IPS-18a (cell line): Measurements from ENCODE around the gene SPATA32.
"Not testable (repeated sequence)": the region's sequence is repeated elsewhere in the genome, so short reads cannot be mapped to it uniquely, and the experiment has no call there.

ENCODE experiments used
- H3K27ac ChIP-seq: one replicate; pipeline ENCODE4 v1.5.1; 2013; ENCODE audit warnings: low read length
- H3K27me3 ChIP-seq: one replicate; pipeline ENCODE4 v1.6.1; 2013; ENCODE audit warnings: mild to moderate bottlenecking, low read length; ENCODE audit not compliant: control insufficient read depth, insufficient read depth
- H3K36me3 ChIP-seq: one replicate; pipeline ENCODE4 v1.6.1; 2013; ENCODE audit warnings: low read depth, low read length; ENCODE audit not compliant: control insufficient read depth
- H3K4me1 ChIP-seq: one replicate; pipeline ENCODE4 v1.6.1; 2013; ENCODE audit warnings: low read depth, low read length; ENCODE audit not compliant: control insufficient read depth
- H3K4me3 ChIP-seq: one replicate; pipeline ENCODE4 v1.5.1; 2013; ENCODE audit warnings: low read length
- H3K9ac ChIP-seq: one replicate; pipeline ENCODE4 v1.6.1; 2013; ENCODE audit warnings: mild to moderate bottlenecking, low read length, moderate library complexity
- H3K9me3 ChIP-seq: one replicate; pipeline ENCODE4 v1.6.1; 2013; ENCODE audit warnings: low read depth, low read length; ENCODE audit not compliant: control insufficient read depth

The SPATA32 gene

GRCh38 chr17:45253879-45254278, 8.0 kb downstream of the SPATA32 start:
- Histone ChIP-seq H3K27ac (no peak overlapping the region), H3K4me1 (peaks cover 15% of the 10 kb centered on the region), H3K9ac (no peak overlapping the region), H3K27me3 (peaks cover 5% of the 10 kb centered on the region), H3K36me3 (peaks cover 4% of the 10 kb centered on the region), H3K9me3 (no peaks in the 10 kb centered on the region), H3K4me3 (no peak overlapping the region)

- not testable (repeated sequence) for H3K9ac ChIP-seq, H3K4me3 ChIP-seq, H3K27ac ChIP-seq, H3K9me3 ChIP-seq, H3K36me3 ChIP-seq, H3K27me3 ChIP-seq
- peaks cover 18% of the 10 kb centered on the region for H3K4me1 ChIP-seq
Measured at GRCh38 chr17:45253237-45253636, 8.7 kb downstream of the SPATA32 start.

GRCh38 chr17:45251931-45252330, 10.0 kb downstream of the SPATA32 start:
- peaks cover 12% of the 10 kb centered on the region for H3K4me1 ChIP-seq

DNA sequence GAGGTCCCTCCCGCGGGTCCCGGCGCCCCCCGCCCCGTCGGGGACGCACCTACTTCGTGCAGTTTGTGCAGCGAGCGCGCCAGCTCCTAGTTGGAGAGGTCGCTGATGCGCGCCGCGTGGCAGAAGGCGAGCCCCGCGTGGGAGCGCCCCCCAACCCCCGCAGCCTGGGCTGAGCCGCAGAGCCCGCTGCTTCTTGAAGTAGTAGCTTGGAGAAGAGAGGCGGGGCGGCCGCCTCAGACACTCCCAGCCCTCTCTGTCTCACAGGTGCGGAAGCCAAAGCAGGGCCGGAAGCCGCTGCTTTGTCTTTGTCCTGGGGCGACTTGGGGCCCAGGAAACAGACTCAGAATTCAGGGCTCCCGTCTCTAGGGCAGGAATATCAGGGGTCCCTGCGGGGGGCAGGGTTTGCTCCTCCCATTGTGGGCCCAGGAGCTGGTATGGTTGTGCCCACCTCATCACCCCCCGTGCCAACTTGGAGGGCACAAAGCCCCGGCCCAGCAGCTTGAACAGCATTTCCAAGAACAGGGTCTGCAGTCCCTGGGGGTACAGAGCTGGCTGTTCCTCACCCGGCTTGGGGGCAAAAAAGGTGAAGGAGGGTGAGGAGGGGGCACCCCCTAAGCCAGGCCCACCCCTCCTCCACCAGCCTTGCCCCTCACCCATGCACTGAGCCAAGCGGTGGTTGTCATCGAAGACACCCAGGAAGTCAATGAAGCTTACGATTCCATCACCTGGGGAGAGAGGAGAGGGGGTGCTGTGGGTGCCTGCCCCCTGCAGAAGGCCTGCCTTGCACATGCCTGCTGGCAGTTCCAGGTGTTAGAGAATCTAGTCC, 13.5 kb downstream of the SPATA32 start:
- Histone ChIP-seq H3K9ac (peak overlapping the region; percentile 78), H3K27ac (no peak overlapping the region), H3K9me3 (no peaks in the 10 kb centered on the region), H3K36me3 (peaks cover 4% of the 10 kb centered on the region), H3K27me3 (peaks cover 4% of the 10 kb centered on the region), H3K4me1 (peaks cover 9% of the 10 kb centered on the region), H3K4me3 (peak overlapping the region; percentile 77)

More at GRCh38 chr17:45251931-45252330, 10.0 kb downstream of the SPATA32 start:
- H3K27ac ChIP-seq = no peak overlapping the region
- no peaks in the 10 kb centered on the region for H3K9me3 ChIP-seq
- H3K36me3 ChIP-seq = peaks cover 4% of the 10 kb centered on the region
- H3K27me3 ChIP-seq = no peaks in the 10 kb centered on the region
- no peak overlapping the region for H3K9ac ChIP-seq
- no peak overlapping the region for H3K4me3 ChIP-seq

DNA sequence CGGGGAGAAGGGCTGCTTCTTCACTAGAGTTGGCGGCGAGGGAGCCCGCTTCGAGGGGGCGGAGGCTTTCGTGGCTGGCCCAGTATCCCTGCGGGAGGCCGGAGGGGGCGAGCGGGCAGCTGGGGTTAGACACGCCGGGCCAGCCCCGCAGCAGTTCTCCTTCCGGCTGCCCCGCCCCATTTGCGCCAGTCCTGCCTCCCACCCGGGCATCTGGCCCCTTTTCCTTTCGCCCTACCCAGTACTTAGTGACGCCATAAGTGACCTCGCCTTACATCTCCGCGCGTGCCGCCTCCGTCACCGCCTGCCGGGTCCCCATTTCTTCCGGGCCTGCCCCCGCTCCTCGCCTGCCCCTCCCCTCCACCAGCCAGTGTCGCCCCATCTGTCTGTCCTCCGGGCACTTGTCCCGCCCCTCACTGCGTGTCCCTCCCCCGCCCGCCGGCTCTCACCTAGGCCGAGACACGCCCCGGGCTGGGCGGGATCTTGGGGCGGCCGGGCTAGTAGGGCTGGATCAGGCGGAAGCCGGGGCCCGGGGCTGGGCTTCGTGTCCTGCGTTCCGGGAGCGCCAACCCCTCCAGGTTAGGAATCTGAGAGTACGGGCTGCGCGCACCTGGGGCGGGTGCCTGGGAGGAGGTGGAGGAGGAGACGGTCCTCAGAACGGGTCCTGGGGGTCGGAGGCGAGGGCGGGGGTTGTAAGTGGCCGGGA, 14.3 kb downstream of the SPATA32 start:
- peak overlapping the region; percentile 78 for H3K9ac ChIP-seq
- no peak overlapping the region for H3K27ac ChIP-seq
- peaks cover 6% of the 10 kb centered on the region for H3K27me3 ChIP-seq
- no peaks in the 10 kb centered on the region for H3K9me3 ChIP-seq
- peak overlapping the region; percentile 77 for H3K4me3 ChIP-seq
- peaks cover 4% of the 10 kb centered on the region for H3K36me3 ChIP-seq
- H3K4me1 ChIP-seq = peaks cover 9% of the 10 kb centered on the region

DNA sequence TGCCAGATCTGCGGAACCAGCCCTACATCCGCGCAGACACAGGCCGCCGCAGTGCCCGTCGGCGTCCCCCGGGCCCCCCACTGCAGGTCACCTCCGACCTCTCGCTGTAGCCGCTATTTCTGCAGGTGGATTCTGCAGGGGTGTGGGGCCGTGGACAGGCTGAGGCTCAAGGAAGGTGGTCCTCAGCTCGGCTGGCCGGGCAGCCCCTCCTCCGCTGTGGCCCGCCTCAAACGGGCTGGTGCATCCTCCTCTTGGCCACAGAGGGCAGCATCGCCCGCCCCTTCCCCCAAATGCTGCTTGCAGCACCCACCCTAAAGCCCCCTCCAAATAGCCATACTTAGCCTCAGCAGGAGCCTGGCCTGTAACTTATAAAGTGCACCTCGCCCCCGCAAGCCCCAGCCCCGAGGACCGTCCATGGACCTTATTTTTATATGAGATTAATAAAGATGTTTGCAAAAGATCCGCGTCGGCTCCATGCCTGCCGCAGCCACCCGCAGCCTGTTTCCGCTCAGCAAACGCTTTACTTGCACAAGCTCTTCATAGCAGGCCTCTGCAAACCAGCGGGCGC, 14.9 kb downstream of the SPATA32 start:
- H3K27ac ChIP-seq = no peak overlapping the region
- peak overlapping the region; percentile 77 for H3K4me3 ChIP-seq
- peaks cover 12% of the 10 kb centered on the region for H3K27me3 ChIP-seq
- H3K4me1 ChIP-seq = peaks cover 9% of the 10 kb centered on the region
- H3K36me3 ChIP-seq = peaks cover 4% of the 10 kb centered on the region
- no peaks in the 10 kb centered on the region for H3K9me3 ChIP-seq
- peak overlapping the region; percentile 60 for H3K9ac ChIP-seq

- Histone ChIP-seq H3K4me3 (peak overlapping the region; percentile 77), H3K9me3 (no peaks in the 10 kb centered on the region), H3K4me1 (peaks cover 9% of the 10 kb centered on the region), H3K9ac (no peak overlapping the region), H3K27me3 (peaks cover 13% of the 10 kb centered on the region), H3K36me3 (peaks cover 4% of the 10 kb centered on the region), H3K27ac (no peak overlapping the region)
Measured at GRCh38 chr17:45246338-45246737, 15.6 kb downstream of the SPATA32 start.

GRCh38 chr17:45244725-45245656, 16.9 kb downstream of the SPATA32 start:
- H3K9ac ChIP-seq = no peak overlapping the region
- no peaks in the 10 kb centered on the region for H3K9me3 ChIP-seq
- H3K36me3 ChIP-seq = peaks cover under 1% of the 10 kb centered on the region
- H3K4me3 ChIP-seq = no peak overlapping the region
- H3K27me3 ChIP-seq = peaks cover 26% of the 10 kb centered on the region
- H3K27ac ChIP-seq = no peak overlapping the region
- peaks cover 12% of the 10 kb centered on the region for H3K4me1 ChIP-seq

DNA sequence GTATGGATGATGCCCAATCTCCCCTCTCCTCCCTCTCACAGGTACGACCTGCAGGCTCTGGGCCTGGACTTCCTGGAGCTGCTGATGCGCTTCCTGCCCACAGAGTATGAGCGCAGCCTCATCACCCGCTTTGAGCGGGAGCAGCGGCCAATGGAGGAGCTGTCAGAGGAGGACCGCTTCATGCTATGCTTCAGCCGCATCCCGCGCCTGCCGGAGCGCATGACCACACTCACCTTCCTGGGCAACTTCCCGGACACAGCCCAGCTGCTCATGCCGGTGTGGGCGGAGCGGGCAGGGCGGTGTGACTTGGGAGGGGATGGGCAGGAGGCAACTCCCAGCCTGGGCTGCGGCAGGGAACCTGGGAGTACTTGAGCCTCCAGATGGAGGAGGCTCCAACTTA, 18.1 kb downstream of the SPATA32 start:
- Histone ChIP-seq H3K4me3 (no peak overlapping the region), H3K27ac (no peak overlapping the region), H3K9me3 (no peaks in the 10 kb centered on the region), H3K36me3 (no peaks in the 10 kb centered on the region), H3K9ac (no peak overlapping the region), H3K4me1 (peaks cover 9% of the 10 kb centered on the region), H3K27me3 (peaks cover 38% of the 10 kb centered on the region)

DNA sequence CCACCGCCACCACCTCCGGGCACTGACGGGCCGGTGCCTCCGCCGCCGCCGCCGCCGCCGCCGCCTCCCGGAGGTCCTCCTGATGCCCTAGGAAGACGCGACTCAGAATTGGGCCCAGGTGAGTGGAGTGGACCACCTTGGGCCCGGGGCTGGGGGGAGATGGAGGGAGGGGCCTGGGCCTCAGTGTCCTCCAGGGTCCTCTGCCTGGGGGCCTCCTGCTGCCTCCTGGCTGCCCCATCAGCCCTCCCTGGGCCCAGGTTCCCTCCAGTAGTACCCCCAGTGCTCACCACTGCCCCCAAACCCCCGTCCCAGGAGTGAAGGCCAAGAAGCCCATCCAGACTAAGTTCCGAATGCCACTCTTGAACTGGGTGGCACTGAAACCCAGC, 19.9 kb downstream of the SPATA32 start:
- Histone ChIP-seq H3K9ac (no peak overlapping the region), H3K4me3 (no peak overlapping the region), H3K9me3 (no peaks in the 10 kb centered on the region), H3K27me3 (peaks cover 43% of the 10 kb centered on the region), H3K36me3 (no peaks in the 10 kb centered on the region), H3K27ac (no peak overlapping the region), H3K4me1 (peaks cover 7% of the 10 kb centered on the region)
